HG03066 (cell line): ENCODE data around the gene ERC2.

Source experiments
- ATAC-seq: cut with Tn5 transposase; IDR thresholded peaks from one replicate; pipeline ENCODE4 v1.9.1; 2021; ENCODE audit warnings: low read depth; ENCODE audit not compliant: unreplicated experiment

The ERC2 gene

GRCh38 chr3:55532806-55533205 lies 935.5 kb downstream of the ERC2 start:
- no peak for ATAC-seq

GRCh38 chr3:55531321-55531720 lies 936.9 kb downstream of the ERC2 start:
- ATAC-seq, result no peak

- no peak for ATAC-seq
These were observed 940.9 kb downstream of the ERC2 start for GRCh38 chr3:55527361-55527760.

GRCh38 chr3:55526332-55527030 lies 941.8 kb downstream of the ERC2 start:
- ATAC-seq, result no peak

GRCh38 chr3:55525436-55525835 lies 942.8 kb downstream of the ERC2 start:
- no peak for ATAC-seq

- ATAC-seq, result no peak
These were observed 943.6 kb downstream of the ERC2 start for GRCh38 chr3:55524565-55525244.

GRCh38 chr3:55523471-55523870 lies 944.8 kb downstream of the ERC2 start:
- no peak for ATAC-seq

GRCh38 chr3:55521738-55522421 lies 946.4 kb downstream of the ERC2 start:
- ATAC-seq, result no peak

GRCh38 chr3:55521064-55521737 lies 947.1 kb downstream of the ERC2 start:
- ATAC-seq, result no peak

- ATAC-seq, result no peak
These were observed 949.2 kb downstream of the ERC2 start for GRCh38 chr3:55519019-55519418.

- ATAC-seq, result no peak
These were observed 949.8 kb downstream of the ERC2 start for GRCh38 chr3:55518451-55518850.

- ATAC-seq, result no peak
These were observed 951.8 kb downstream of the ERC2 start for GRCh38 chr3:55516392-55517030.

GRCh38 chr3:55515550-55516246 lies 952.6 kb downstream of the ERC2 start:
- no peak for ATAC-seq

GRCh38 chr3:55514962-55515361 lies 953.3 kb downstream of the ERC2 start:
- ATAC-seq, result no peak

- no peak for ATAC-seq
These were observed 955.5 kb downstream of the ERC2 start for GRCh38 chr3:55512571-55513343.

GRCh38 chr3:55511895-55512570 lies 956.2 kb downstream of the ERC2 start:
- ATAC-seq, result no peak

- no peak for ATAC-seq
These were observed 959.9 kb downstream of the ERC2 start for GRCh38 chr3:55508335-55508734.

GRCh38 chr3:55507808-55508207 lies 960.5 kb downstream of the ERC2 start:
- no peak for ATAC-seq

- no peak for ATAC-seq
These were observed 962.5 kb downstream of the ERC2 start for GRCh38 chr3:55505776-55506175.
